ENCODE measurements around the gene CLEC4F. TPM values are rescaled to one million over a fixed set of nuclear protein-coding genes. Genes with fewer than 3 reads are reported as not detected.

CLEC4F gene
- total and polyA plus RNA-seq, 2 experiments from 2014 or later: not detected

DNA sequence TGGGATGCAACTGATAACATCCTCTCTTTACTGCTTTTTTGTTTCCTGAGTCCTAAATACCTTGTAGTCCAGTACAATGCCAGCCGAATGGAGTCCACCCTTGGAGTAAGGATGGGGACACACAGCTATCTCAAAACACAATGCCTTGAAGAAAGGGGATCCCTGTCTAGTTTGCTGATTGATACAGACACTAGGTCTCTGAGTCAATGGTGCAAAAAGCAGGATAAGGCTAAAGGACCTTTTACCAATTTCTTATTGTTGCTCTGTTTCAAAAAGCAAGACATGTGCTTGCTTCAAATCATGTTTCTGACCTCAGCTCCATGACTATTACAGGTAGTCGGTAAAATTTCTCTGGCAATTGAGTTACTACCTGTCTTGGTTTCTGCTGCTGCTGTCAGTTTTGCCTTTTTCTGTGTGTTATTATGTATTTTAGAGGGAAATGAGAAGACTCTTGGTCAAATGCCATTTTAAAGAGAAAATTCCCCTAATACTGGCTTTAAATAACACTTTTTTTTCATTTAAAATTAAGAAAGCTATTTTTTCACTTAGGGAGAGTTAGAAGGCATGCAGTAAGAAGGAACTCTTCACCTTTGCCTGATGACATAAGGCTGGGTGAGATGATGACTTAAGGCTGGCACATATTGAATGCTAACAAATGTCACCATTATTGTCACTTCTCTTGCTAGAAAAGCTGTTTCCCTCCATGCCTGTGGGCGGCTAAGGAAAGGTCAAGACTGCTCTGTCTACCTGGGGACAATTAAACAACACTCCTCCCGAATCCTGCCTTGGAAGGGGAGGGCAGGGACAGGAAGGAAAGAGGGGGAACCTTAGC, 25.0 kb downstream of the CLEC4F start (continued):
- TF ChIP-seq ZNF462 (CRISPR knock-in tag; IDR thresholded peaks at IDR 0.05) (no peak), STAT1 (IDR thresholded peaks at IDR 0.05; ENCODE audit: unreplicated experiment) (no peak), CTCF (conservative IDR thresholded peaks at IDR 0.05; ENCODE audit: low read depth in 2 of 2) (no peak), CREB1 (CRISPR knock-in tag; IDR thresholded peaks at IDR 0.05; ENCODE audit: low read depth) (no peak)

DNA sequence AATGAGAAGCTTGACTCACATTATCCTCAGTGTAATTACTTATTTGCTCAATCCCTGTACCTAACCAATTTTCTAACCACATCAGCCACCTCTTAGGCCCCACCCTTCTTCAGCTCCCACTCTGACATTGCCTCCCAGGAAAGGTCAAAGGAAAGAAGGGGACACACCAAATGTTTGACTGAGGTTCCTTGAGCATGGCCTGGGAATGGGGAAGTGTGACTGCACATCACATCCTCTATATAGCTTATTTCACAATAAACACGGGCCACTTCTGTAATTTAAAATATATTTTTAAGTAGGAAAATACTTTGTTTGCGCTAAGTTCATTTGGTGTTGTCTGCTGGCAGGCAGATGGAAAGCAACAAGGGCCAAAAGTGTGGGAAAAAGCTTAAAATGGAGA, 26.9 kb downstream of the CLEC4F start:
- Histone ChIP-seq H2AFZ (no peak overlapping the region), H3K79me2 (replicated peaks; ENCODE audit: insufficient read depth) (no peaks in the 10 kb centered on the region)

More for the DNA sequence above, 26.9 kb downstream of the CLEC4F start:
- H3K27me3 ChIP-seq (ENCODE audit: insufficient read depth): peaks cover 75% of the 10 kb centered on the region
- Mint-ChIP-seq H3K9me3 (peaks cover 4% of the 10 kb centered on the region; the same call in 2 of the 3 replicates), H3K27ac (no peak overlapping the region), H3K36me3 (ENCODE audit: low read depth) (no peaks in the 10 kb centered on the region; the same call in 2 of the 3 replicates), H3K4me1 (peaks cover 18% of the 10 kb centered on the region), H3K4me3 (no peak overlapping the region), H3K27me3 (ENCODE audit: insufficient read depth, low read depth, poor library complexity) (peaks cover 34% of the 10 kb centered on the region)
- ATAC-seq: no peak
- no peaks in the 10 kb centered on the region for H3K9me2 ChIP-seq (ENCODE audit: insufficient read depth)
- no peaks in the 10 kb centered on the region for H3K36me3 ChIP-seq (ENCODE audit: insufficient read depth)
- TF ChIP-seq CREB1 (CRISPR knock-in tag; IDR thresholded peaks at IDR 0.05; ENCODE audit: low read depth) (no peak), POLR2AphosphoS5 (IDR thresholded peaks at IDR 0.05; ENCODE audit: low read depth) (no peak), ZNF114 (CRISPR knock-in tag; IDR thresholded peaks at IDR 0.05) (no peak)
- peaks cover 6% of the 10 kb centered on the region; the same call in 1 of the 2 replicates for H3F3A ChIP-seq (replicated peaks; ENCODE audit: low read depth)
- no peak overlapping the region for H3K4me3 ChIP-seq
- DNase-seq (ENCODE audit: low spot score): no peak
- H3K27ac ChIP-seq (ENCODE audit: low read depth): no peak overlapping the region
- H3K4me1 ChIP-seq (ENCODE audit: insufficient read depth): peaks cover 6% of the 10 kb centered on the region; the same call in 1 of the 2 replicates
- H4K20me1 ChIP-seq (replicated peaks; ENCODE audit: insufficient read depth): peaks cover 3% of the 10 kb centered on the region; the same call in 1 of the 2 replicates
- H3K4me2 ChIP-seq: no peak overlapping the region
